Body of pancreas (tissue), 4 donors: ENCODE results near the gene NTHL1.

ENCODE experiments used
- CTCF ChIP-seq, 7 experiments: fragments of 450-650 bp in 4 of 7; fragments of 200-600 bp in 3 of 7; sonication (generic) in 3 of 7; IDR thresholded peaks; one replicate each; pipeline ENCODE4 v1.5.1; 2016 to 2019; ENCODE audit warnings: antibody characterized with exemption in 7 of 7
- POLR2A ChIP-seq, 3 donors: fragments of 450-650 bp; IDR thresholded peaks; one replicate each; pipeline ENCODE4 v1.6.1; 2016; ENCODE audit warnings: antibody characterized with exemption in 3 of 3, mild to moderate bottlenecking in 2 of 3

DNA sequence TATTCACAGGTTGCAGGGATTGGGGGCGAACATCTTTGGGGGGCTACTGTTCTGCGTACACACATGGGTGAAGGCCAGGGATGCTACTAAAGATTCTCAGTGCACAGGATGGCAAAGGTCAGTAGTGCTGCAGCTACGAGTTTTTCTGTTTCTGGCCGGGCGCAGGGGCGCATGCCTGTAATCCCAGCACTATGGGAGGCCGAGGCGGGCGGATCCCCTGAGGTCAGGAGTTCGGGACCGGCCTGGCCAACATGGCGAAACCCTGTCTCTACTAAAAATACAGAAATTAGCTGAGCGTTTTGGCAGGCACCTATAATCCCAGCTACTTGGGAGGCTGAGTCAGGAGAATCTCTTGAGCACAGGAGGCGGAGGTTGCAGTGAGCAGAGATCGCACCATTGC lies 34.1 kb downstream of the NTHL1 start:
- TF ChIP-seq CTCF (IDR thresholded peaks at IDR 0.05) = no peak
- TF ChIP-seq POLR2A (IDR thresholded peaks at IDR 0.05) = no peak
